GM19193 (cell line): Measurements from ENCODE around the gene PRR33.

Source experiments
- POLR2A ChIP-seq: IDR thresholded peaks from 4 replicates; pipeline ENCODE4 v1.6.1; 2011; ENCODE audit not compliant: insufficient read depth, insufficient read length; ENCODE audit errors: extremely low read depth

The PRR33 gene

GRCh38 chr11:1912289-1912878 lies 20.7 kb upstream of the PRR33 start:
- TF ChIP-seq POLR2A: no peak

- TF ChIP-seq POLR2A: no peak
These were observed 17.8 kb upstream of the PRR33 start for GRCh38 chr11:1909524-1909923.

- TF ChIP-seq POLR2A: no peak
These were observed 16.9 kb upstream of the PRR33 start for GRCh38 chr11:1908618-1909017.

- TF ChIP-seq POLR2A: no peak
These were observed 15.1 kb upstream of the PRR33 start for GRCh38 chr11:1906611-1907423.

GRCh38 chr11:1906181-1906580 lies 14.5 kb upstream of the PRR33 start:
- TF ChIP-seq POLR2A: no peak

DNA sequence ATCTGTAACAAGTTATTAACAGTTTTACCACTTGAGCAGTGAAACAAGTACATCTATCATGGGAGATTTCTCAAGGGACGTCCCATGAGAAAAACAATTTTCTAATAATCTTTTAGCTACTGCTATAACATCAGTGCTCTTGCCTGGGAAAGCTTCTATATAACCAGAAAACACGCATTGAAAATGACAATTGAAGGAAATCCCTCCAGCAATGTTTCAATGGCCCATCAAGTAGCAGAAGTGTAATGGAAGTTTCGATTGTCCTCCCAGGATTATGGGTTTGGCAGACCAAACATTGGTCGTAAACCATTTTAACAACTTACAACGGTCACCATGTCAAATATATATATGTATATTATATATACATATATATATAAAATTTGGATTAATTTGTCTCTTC lies 8.0 kb upstream of the PRR33 start:
- TF ChIP-seq POLR2A: no peak

DNA sequence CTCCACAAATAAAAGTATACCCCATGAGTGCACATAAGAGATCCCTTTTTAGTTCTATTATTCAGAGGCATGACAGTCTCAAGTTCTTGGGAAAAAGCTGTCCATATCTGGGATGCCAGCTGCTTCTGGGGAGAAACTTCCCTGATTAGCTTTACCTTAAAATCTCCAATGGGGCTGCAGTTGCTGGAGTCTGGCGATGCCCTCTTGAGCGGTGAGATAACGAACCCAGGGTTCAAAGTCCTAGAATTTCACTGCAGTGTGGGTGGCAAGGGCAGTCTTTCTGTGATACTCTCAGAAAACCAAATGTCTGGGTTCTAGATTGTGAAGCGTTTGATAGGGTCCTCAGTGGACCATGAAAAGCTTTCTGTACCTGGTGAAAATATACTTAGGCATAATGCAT lies 7.4 kb upstream of the PRR33 start:
- TF ChIP-seq POLR2A: no peak

GRCh38 chr11:1896923-1897322 lies 5.2 kb upstream of the PRR33 start:
- TF ChIP-seq POLR2A: no peak

GRCh38 chr11:1896468-1896867 lies 4.8 kb upstream of the PRR33 start:
- TF ChIP-seq POLR2A: no peak

- no peak for TF ChIP-seq POLR2A
These were observed 3.1 kb upstream of the PRR33 start for GRCh38 chr11:1894759-1895158.

GRCh38 chr11:1893581-1894359 lies 2.1 kb upstream of the PRR33 start:
- TF ChIP-seq POLR2A: no peak

DNA sequence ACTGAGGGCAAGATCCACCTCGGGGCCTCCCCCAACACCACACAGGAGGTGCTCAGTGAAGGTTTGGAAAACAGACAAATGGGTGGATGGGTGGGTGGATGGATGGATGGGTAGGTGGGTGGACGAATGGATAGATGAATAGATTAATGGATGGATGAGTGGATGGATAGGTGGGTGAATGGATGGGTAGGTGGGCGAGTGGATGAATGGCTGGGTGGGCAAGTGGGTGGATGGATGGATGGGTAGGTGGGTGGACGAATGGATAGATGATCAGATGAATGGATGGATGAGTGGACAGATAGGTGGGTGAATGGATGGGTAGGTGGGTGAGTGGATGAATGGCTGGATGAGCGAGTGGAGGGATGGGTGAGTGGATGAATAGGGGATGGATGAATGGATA lies 863 bp upstream of the PRR33 start:
- TF ChIP-seq POLR2A: no peak

DNA sequence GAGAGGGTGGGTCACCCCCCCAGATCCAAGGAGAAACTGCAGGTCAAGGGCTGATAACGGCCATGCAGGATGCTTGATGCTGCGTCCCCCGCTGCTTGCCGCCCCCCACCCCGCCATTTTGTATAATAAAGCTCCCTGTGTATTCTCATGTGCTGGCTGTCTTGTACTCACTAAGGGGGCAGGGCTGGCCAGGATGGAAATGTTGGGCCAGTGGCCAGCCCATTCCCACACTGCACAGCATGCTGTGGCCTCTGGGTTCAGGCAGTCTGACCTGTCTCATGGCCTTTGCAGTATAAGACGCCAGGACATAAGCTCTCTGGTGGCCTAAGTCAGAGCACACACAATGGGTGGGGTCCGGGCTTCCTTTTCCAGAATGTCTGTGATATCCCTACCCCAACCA lies 421 bp upstream of the PRR33 start:
- TF ChIP-seq POLR2A: no peak

- peak; percentile 34 for TF ChIP-seq POLR2A
These were observed 552 bp downstream of the PRR33 start for GRCh38 chr11:1890856-1891830.

DNA sequence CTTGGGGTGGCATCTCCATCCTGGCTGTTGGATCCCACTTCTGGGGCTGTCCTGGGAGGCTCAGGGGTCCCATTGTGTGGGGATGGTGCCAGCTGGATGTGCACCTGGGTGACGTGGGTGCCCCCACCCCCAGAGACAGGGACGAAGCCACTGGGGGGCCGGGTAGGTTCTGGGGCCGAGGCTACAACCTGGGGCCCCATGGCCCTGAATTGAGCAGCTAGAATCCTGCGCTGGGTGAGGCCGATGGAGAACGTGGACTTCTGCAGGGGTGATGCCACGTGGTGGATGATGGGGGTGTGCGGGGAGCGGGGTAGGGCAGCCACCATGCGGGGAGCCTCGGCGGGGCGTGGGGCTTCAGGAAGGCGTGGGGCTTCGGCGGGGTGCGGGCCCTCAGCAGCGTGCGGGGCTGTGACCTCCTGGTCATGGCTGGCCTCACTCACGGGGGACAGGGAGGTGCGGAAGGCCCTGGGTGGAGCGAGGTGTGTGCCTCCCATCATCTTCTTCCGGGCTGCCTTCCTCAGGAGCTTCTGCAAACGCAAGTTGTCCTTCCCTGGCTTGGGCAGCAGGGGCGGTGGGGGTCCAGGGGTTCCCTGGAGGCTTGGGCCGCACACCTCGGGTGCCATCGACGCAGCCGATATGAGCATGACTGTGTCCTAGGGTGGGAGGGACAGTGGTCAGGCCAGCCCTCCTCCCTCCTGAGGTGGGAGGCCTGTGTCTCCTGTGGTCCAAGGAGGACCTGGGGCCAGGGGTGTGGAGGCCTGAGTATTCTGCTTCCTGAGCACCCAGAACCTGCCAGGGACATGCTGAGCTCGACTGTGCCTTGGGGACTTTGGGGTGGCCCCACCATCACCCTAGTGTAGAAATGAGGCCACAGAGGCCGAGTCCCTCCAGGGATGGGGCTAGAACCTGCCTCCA lies 1.5 kb downstream of the PRR33 start:
- TF ChIP-seq POLR2A: no peak
